Measurements from ENCODE around the gene TEKTIP1.

TEKTIP1 gene

GRCh38 chr19:3586127-3586626 lies 47.2 kb downstream of the TEKTIP1 start:
- DNase-seq (ENCODE audit: low read depth): no peak

- no peak for DNase-seq (ENCODE audit: low read depth)
Observed at GRCh38 chr19:3586707-3587346, 47.9 kb downstream of the TEKTIP1 start.

DNA sequence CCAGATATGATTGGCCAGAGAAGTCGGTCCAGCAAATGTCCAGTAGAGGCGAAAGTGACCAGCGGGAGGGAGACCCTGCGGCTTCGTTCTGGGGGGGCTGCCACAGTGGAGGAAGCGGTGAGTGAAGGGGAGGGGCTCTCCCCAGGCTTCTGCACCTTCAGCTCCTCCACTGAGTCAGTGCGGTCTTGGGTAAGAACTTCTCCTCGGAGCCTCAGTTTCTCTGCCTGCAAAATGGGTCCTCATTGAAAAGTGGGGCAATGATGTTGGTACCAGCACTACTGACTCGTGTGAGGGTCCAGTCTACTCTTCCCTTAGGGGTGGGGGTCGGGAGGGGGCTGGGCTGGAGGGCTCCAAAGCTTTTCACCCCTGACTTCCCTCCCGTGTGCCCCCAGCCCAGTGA lies 50.5 kb downstream of the TEKTIP1 start:
- no peak for DNase-seq (ENCODE audit: low read depth)

GRCh38 chr19:3589949-3590348 lies 51.0 kb downstream of the TEKTIP1 start:
- no peak for DNase-seq (ENCODE audit: low read depth)

- no peak for DNase-seq (ENCODE audit: low read depth)
Observed at GRCh38 chr19:3590991-3591659, 52.2 kb downstream of the TEKTIP1 start.

- no peak for DNase-seq (ENCODE audit: low read depth)
Observed at GRCh38 chr19:3591876-3592613, 53.1 kb downstream of the TEKTIP1 start.

GRCh38 chr19:3593156-3593555 lies 54.2 kb downstream of the TEKTIP1 start:
- no peak for DNase-seq (ENCODE audit: low read depth)
